GM21526 (cell line): Measurements from ENCODE around the gene RIPOR3.

Source experiments
- ATAC-seq: cut with Tn5 transposase; IDR thresholded peaks from one replicate; pipeline ENCODE4 v1.9.1; 2021; ENCODE audit warnings: moderate library complexity; ENCODE audit not compliant: unreplicated experiment, low FRiP score

The RIPOR3 gene, protein sequence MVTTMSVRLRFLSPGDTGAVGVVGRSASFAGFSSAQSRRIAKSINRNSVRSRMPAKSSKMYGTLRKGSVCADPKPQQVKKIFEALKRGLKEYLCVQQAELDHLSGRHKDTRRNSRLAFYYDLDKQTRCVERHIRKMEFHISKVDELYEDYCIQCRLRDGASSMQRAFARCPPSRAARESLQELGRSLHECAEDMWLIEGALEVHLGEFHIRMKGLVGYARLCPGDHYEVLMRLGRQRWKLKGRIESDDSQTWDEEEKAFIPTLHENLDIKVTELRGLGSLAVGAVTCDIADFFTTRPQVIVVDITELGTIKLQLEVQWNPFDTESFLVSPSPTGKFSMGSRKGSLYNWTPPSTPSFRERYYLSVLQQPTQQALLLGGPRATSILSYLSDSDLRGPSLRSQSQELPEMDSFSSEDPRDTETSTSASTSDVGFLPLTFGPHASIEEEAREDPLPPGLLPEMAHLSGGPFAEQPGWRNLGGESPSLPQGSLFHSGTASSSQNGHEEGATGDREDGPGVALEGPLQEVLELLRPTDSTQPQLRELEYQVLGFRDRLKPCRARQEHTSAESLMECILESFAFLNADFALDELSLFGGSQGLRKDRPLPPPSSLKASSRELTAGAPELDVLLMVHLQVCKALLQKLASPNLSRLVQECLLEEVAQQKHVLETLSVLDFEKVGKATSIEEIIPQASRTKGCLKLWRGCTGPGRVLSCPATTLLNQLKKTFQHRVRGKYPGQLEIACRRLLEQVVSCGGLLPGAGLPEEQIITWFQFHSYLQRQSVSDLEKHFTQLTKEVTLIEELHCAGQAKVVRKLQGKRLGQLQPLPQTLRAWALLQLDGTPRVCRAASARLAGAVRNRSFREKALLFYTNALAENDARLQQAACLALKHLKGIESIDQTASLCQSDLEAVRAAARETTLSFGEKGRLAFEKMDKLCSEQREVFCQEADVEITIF

DNA sequence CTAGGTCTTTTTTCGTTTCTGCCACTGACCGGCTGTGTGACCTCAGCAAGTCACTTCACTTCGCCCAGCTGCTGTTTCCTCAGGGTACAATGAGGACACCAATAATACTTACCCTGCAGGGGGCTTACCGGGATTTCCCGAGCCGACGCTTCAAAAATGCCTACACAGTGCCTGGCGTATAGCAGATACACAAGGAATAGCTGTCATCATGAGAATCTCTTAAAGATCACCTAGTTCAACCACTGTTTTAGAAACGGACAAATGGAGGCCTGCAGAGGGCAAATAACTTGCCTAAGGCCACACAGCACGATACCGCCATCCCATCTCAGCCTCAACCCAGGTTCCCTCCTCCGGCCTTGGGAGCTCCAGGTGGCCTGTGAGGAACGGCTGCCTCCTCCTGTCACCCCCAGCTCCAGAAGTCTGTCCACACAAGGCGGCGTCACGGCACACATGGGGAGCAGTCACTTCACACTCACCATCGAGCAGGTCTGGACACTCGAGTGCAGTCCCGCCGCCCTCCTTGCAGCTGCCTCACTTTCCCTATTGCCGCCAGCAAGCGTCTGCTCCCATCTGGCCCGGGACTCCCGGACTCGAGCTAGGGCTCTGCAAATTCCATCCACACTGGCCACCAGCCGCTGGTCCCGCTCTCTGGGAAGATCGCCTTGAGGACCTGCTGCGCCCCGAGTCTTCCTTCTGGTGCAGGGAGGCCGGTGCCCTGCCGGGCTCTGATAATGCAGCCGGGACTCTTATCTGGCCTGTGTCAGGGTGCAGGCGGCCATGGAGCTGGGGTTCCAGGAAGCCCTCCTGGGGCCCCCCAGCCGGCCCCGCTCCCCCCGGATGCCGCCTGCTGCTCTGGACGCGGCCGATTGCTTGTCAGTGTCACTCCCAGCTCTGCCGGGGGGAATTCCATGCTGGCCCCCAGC lies at the start of gene RIPOR3:
RIPOR3 (minus strand) TSS at position 893 of the 923 bp plus-strand sequence; CDS start at position 479, 414 bp downstream.
- no peak for ATAC-seq

DNA sequence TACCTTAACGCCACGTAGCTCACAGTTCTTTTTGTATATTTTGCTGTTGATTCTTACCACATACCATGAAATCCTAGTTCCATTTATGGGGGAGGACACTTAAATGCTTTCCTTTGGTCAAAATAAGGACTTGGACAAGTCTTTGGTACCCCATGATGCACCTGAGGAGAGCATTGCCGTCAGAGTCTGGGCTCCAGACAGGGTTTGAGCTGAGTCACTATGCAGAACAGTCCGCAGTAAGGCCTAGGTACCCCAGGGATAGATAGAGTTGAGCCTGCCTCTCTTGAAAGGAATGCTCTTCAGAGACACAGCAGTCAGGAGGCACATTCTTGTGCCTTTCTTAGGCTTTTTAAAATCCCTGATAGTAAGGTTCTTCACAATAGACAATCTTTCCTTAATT lies 46.0 kb upstream of the RIPOR3 start:
- ATAC-seq = no peak

DNA sequence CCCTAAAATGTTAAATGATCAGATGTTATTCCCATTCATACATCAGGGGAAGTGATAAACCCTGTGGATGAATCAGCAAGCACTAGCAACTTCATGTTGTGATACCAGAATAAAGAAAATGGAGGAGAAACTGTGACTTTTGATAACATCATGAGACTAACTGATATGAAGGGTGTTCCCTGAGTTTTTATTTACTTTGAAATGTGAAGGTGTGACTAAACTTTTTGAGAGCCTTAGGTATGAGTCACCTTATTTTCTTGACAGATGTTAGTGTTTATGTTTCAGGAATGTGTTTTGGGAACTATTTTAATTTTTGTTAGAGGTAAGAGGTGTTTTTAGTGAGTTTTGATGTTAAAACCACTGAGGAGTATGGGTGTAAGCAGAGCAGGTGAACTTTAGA lies 44.5 kb upstream of the RIPOR3 start:
- no peak for ATAC-seq

DNA sequence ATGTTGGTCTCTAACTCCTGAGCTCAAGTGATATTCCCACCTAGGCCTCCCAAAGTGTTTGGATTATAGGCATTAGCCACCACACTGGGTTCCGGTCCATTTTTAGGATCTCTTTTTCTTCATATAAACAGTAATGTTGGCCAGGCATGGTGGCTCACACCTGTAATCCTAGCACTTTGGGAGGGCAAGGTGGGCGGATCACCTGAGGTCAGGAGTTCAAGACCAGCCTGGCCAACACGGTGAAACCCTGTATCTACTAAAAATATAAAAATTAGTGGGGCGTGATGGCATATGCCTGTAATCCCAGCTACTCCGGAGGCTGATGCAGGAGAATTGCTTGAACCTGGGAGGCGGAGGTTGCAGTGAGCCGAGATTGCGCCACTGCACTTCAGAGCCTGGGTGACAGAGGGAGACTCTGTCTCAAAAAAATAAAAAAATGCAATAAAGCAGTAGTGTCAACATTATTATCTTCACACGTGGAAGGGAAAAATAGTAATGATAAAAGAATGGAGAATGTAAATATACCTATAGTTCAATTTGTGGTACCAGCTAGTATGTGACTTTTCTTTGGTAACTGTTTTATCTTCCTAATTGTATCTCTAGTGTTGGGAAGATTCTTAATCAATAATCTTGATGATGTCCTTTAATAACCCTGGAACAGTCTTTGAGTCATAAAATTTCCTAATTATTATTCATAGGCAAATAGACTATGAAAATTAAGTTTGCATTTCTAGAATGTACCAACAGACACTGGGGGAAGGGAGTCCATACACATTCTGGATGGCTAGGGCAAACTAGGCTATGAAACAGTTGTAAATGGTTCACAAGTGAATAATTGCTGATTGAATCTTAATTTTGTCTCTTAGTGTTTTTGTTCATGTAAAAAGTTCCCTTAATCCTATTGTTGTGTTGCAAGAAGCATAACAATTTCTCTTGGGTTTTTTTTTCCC lies 43.7 kb upstream of the RIPOR3 start:
- ATAC-seq = no peak

DNA sequence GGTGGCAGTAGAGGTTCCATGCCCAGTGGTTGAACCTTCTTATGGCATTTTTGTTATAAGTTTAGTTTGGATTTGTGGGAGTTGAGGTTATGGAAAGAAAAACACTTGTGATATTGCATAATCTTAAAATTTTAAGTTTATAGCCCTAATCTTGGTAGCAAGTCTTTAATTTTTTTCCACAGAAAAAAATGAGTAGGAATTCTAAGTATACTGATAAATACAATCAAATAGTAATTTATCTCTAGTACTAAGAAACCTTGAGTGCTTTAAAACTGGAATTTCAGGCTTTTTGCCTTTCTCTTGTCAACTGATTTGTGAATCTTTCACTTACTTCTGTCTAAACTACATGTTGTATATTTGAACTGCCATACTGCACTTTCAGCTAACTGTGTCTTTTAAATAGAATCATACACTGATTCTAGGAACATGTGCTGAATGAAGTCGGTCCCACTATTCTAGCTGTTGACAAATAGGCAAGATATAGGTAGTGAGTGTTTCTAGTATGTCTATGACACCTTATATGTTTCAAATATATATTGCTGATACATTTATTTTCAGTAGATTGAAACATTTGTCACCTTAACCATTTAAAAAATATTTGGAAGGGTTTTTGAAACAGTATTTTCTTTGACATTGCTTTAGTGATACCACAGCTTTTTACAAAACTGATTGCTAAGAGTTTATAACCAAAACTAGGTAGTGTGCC lies 42.5 kb upstream of the RIPOR3 start:
- no peak for ATAC-seq

DNA sequence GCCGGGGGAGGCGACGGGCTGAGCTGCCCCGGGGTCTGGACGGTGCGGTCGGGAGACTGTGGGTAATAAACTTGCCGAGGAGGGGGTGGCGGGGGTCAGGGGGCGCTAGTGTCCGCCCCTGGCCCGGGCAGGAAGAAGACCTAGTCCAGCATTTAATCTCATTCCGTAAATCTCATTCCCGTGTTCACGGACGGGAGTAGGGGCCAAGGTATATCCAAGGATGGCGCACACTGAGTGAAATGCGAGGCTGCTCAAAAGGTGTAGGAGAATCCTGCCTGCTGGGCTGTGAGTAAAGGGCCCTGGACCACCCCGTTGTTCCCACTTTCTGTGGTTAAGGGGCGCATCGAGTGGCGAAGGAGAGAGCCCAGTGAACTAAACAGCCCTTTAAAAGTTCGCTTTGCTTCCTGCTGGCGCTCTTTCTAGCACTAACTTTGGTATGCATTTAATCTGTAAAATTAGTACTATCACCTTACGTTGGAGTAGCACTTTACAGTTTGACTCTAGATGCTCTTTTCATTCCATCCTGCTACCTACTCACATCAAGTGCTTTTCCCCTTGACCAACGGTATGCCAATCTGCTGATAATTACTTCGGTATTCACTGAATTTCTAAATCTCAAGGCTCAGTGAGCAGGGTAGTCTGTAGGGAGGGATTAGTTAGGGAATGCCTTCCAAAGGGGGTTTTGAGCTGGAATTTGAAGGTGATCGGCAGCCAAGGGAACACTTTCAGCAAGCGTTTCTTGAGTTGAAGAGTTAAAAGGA lies 40.8 kb upstream of the RIPOR3 start:
- no peak for ATAC-seq

DNA sequence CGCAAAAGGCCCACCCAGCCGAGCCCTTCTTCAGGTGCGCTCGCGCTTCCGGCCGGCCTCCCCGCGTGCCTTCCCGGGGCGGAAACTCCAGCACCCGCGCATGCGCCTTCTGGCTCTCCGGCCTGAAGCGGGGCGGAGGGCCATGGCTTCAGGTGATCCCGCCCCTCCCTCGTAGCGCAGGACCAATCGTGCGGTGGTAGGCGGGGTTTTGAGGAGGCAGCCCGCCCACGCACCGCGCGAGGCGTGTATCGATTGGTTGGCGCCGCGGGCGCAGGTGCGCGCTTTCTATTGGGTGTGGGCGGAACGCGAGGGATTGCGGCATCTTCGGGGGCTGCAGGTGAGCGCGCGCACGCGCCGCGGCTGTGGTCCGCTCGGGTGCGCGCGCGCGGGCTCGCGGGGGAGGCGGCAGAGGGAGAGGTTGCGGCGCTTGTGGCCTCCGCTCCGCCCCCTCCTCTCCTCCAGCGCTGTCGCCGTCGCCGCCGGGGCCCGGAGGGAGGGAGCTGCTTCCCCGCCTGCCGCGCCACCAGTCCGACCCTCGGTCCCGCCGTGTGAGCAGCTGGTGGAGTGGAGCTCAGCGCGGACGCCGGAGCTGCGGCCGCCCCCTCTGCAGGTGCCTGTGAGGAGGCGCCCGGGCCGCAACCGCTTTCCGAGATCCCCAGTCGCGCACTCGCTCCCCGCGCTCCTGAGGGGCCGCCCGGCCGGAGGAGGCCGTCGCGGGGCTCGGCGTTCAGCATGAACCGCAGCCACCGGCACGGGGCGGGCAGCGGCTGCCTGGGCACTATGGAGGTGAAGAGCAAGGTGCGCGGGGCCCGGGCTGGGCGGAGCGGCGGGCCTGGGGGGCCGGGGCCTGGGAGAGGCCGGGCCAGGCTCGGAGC lies 40.0 kb upstream of the RIPOR3 start, which contains the start of gene PARD6B:
PARD6B (plus strand) TSS at position 526 of the 875 bp plus-strand sequence; CDS start at position 733, 207 bp downstream.
- peak; percentile 89 for ATAC-seq

DNA sequence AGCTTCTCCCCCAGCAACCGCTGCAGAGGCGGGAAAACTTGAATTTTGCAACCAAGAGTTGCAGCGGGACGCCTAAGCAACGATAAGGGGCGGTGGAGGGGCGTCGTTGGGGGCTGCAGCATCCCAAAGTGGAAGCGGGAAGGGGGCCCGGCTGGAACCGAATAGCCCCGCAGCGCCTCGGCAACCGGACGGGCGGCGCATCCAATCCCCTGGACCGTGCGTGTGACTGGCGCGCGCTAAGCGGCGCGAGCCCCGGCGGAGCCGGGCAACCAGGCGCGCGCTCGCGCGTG lies 39.4 kb upstream of the RIPOR3 start:
- ATAC-seq = peak; percentile 2

DNA sequence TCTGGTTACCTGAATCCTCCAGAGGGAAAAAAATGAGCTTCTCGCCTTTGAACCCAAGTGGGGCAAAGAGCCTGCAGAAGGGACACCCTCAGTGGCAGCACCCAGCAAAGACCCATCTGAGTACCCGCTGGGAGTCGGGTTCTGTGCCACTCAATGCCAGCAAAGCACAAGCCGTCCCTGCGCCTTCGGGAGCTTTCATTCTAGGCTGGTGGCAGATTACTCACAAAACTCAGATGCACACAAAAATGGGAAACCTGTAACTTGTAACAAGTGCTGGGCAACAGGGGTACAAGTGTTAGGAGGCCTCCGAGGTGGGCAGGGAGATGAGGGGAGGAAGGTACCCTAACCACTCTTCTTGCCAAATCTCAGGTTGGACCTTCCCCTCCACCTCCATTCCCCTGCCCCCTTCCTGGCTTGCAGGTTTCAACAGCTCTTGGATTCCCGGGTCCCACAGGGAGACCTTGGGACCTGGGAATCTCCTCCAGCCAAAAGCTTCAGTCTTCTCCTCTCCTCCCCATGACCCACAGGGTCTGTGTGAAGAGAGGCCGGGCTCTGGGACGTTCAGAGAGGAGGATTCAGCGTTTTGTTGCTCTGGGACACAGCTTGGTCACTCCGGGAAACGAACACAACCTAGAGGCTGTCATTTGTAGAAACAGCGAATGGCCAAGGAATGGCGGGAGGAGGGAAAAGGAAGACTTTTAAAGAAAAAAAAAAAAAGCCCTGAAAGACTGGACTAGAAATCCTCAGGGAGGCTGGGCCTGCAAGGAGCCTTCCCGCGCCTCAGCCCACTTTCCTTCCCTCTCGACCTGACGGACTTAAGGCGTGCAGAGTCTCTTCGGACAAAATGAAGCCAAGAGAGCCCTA lies 38.8 kb upstream of the RIPOR3 start:
- no peak for ATAC-seq

DNA sequence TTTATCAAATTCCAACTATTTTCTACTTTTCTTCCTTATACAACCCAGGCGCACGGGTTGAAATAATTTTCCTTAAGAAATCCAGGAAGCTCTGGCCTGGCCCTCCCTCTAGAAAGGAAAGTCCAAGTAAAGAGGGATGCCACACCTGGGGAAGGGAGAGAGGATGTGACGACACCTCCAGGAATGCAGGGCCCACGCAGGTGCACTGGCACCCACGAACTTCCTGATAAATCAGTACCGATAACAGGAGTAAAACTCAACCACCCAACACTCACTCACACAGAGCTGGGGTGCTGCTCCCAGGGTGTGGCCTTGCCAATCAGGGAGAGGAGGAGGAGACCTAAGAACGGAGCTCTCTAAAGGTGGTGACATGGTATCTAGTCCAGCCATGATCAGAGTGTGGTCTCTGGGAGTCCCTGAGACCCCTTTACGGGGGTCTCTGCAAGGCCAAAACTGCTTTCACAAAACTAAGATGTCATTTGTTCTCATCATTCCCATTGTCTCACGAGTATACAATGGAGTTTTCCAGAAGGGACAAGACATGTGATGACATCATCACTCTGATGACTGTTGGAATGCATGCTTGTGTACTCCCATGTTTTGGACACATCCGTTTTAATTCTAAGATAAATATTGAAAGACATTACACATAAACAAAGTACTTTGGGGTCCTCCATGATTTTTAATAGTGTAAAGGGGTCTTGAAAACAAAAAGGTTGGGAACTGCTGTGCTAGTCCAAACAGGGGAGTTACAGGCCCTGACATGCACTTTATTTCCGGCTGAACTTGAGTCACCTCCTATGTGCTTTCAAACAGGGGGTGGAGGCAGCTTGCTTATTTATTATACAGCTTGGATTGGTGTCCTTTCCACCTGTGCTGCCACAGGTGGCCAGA lies 37.9 kb upstream of the RIPOR3 start:
- ATAC-seq = no peak

DNA sequence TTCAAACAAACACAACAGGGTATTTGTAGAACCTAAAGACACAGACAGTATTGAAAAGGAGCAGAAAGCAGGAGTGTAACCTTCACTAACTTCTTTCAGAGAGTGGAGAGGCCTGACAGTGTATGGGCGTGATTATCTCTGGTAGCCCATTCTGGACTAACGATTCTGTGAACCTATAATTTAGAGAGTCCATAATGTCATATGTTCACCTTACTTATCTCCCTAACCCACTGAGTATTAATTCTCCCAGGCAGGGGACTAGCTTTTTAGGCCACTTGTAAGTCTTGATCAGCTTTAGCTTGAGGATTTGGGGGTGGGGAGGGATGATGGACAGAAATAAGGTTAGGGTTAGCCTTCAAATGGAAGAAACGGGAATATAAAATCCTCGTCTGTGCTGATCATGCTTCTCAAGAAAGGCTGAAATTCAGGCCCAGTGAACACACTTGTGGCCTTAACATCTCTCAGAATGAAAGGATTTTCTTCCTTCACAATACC lies 37.2 kb upstream of the RIPOR3 start:
- ATAC-seq = no peak

DNA sequence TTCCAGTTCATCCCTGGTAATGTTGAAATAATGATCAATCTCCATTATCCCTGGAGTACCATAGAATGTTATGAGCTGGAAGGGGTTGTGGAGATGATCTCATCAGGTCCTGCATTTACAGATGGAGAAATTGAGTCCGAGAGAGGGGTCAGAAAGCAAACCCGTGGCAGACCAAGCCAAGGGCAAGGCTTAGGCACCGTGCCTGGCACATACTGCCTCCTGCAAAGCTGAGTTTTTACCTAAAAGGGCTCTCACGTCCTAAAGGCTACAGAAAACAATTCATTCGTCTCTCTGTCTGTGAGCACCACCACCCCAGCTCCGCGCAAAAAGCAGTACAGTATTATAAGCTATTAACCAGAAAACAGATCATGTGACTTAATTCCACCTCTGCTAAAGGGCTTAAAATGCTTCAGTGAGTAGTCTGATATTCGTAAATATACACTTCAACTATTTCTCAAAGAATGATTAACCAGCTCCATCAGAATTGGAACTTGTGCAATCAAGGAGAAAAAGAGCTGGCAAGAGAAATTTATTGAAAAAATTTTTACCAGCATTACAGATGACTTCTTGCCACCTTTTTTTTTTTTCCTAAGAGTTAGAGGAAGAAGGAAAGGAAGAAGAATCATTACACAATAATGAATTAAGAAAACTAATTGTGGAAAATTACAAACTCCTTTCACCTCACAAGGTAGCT lies 36.6 kb upstream of the RIPOR3 start:
- ATAC-seq = no peak

DNA sequence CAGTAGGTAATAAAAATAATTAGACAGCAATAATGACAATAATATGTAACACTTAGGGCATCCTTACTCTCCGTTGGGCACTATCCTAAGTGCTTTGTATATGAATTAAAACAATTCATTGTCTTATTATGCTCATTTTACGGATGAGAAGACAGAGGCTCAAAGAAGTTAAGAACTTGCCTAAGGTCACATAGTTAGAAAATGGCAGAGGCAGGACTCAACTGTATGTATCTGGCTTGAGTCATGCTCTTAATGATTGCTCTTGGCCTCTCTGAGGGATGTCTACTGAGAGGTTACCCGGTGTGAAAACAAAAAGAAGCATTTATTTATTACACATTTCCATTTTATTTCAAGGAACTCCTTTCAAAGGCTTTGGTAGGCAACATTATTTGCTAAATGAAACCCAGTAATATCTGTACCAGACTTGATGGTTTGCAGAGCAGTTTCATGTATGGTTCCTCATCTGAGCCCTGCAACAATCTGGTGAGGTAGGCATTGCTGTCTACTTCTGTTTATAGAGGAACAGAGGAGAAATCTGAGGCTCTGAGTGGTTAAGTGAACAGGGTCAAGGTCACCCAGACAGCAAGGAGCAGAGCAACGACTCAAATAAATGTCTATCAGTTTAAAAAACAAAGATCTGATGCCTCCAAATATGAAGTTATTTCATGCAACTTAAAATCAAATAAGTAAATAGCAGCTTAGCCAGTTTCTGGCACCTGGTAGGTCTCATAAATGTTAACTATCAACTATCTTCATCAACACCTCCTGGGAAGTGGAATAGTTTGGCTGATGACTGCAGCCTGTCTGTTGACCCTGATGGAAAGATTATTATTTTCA lies 35.8 kb upstream of the RIPOR3 start:
- ATAC-seq = no peak

DNA sequence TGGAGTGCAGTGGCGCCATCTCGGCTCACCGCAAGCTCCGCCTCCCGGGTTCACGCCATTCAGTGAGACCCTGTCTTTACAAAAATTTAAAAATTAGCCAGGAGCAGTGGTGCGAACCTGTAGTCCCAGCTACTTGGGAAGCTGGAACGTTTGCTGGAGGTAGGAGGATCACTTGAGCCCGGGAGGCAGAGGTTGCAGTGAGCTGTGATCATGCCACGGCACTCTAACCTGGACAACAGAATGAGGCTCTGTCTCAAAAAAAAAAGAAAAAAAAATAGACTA lies 34.3 kb upstream of the RIPOR3 start:
- ATAC-seq = no peak
